WTC11 (cell line): Measurements from ENCODE around the gene ST6GAL1. TPM values are rescaled to one million over a fixed set of nuclear protein-coding genes. Genes with fewer than 3 reads are reported as not detected.
A peak's percentile ranks its signal among the peaks of the same experiment; 100 is the strongest.

ENCODE experiments used
- ATAC-seq: fragments of 200-7000 bp; cut with Tn5 transposase; 2 replicates; pipeline ENCODE4 v1.10.0; 2021; ENCODE audit warnings: mild to moderate bottlenecking, moderate library complexity
- CTCF ChIA-PET: fragments of 300-600 bp; sonication (Branson Sonifier 250); formaldehyde crosslinking; loops from one replicate; lab custom pipeline; 2021; ENCODE audit warnings: antibody characterized with exemption; lab: Charles Lee
- POLR2A ChIA-PET: fragments of 350-600 bp; sonication (Branson Sonifier 250); formaldehyde crosslinking; loops from one replicate; lab custom pipeline; 2021; ENCODE audit warnings: antibody characterized with exemption; lab: Charles Lee
- DNase-seq: peaks from one replicate; pipeline ENCODE4 v3.0.0; 2021; ENCODE audit warnings: low spot score
- H3K27ac Mint-ChIP-seq: 2 replicates; pipeline ENCODE4 v1.8.0; 2021; ENCODE audit warnings: mixed read lengths
- H3K27me3 Mint-ChIP-seq: 2 replicates; pipeline ENCODE4 v1.8.0; 2021; ENCODE audit warnings: low read depth, mild to moderate bottlenecking, moderate library complexity, mixed read lengths
- H3K36me3 Mint-ChIP-seq: 2 replicates; pipeline ENCODE4 v1.8.0; 2021; ENCODE audit warnings: mixed read lengths
- H3K4me1 Mint-ChIP-seq: 2 replicates; pipeline ENCODE4 v1.8.0; 2022; ENCODE audit warnings: mixed read lengths
- H3K4me3 Mint-ChIP-seq: 2 replicates; pipeline ENCODE4 v1.8.0; 2021; ENCODE audit warnings: mild to moderate bottlenecking, moderate library complexity, mixed read lengths
- H3K9me3 Mint-ChIP-seq: 2 replicates; pipeline ENCODE4 v1.8.0; 2021; ENCODE audit warnings: mixed read lengths
- AR ChIP-seq: fragments of 250-450 bp; sonication (Bioruptor Pico); IDR thresholded peaks from 2 replicates; pipeline ENCODE4 v1.9.0; 2021; ENCODE audit warnings: mild to moderate bottlenecking
- ATF1 ChIP-seq: sonication (generic); formaldehyde crosslinking; IDR thresholded peaks from 2 replicates; pipeline ENCODE4 v1.8.1; 2023; ENCODE audit warnings: mild to moderate bottlenecking, moderate library complexity, missing genetic modification reagents
- ELF4 ChIP-seq: sonication (generic); formaldehyde crosslinking; IDR thresholded peaks from 2 replicates; pipeline ENCODE4 v1.8.1; 2022; ENCODE audit warnings: low read depth, mild to moderate bottlenecking, moderate library complexity, missing genetic modification reagents
- FOXJ3 ChIP-seq: sonication (generic); formaldehyde crosslinking; IDR thresholded peaks from 2 replicates; pipeline ENCODE4 v1.9.0; 2021; ENCODE audit warnings: missing genetic modification reagents, mild to moderate bottlenecking, borderline replicate concordance
- GABPB1 ChIP-seq: sonication (generic); formaldehyde crosslinking; IDR thresholded peaks from 2 replicates; pipeline ENCODE4 v1.8.1; 2023; ENCODE audit warnings: mild to moderate bottlenecking, missing genetic modification reagents
- MAX ChIP-seq: sonication (generic); formaldehyde crosslinking; IDR thresholded peaks from 2 replicates; pipeline ENCODE4 v1.8.0; 2022; ENCODE audit warnings: mild to moderate bottlenecking, missing genetic modification reagents
- NR1H2 ChIP-seq: sonication (generic); formaldehyde crosslinking; IDR thresholded peaks from 2 replicates; pipeline ENCODE4 v1.9.0; 2021; ENCODE audit warnings: mild to moderate bottlenecking, moderate library complexity, missing genetic modification reagents
- NR2C2 ChIP-seq: sonication (generic); formaldehyde crosslinking; IDR thresholded peaks from 2 replicates; pipeline ENCODE4 v1.8.0; 2022; ENCODE audit warnings: mild to moderate bottlenecking, missing genetic modification reagents
- OVOL2 ChIP-seq: fragments of 250-450 bp; sonication (Bioruptor Pico); IDR thresholded peaks from 2 replicates; pipeline ENCODE4 v1.9.0; 2021; ENCODE audit warnings: mild to moderate bottlenecking, borderline replicate concordance
- RORB ChIP-seq: fragments of 250-450 bp; sonication (Bioruptor Pico); IDR thresholded peaks from 2 replicates; pipeline ENCODE4 v1.9.0; 2021; ENCODE audit warnings: mild to moderate bottlenecking
- SP1 ChIP-seq: sonication (generic); formaldehyde crosslinking; conservative IDR thresholded peaks from 2 replicates; pipeline ENCODE4 v1.8.1; 2022; ENCODE audit warnings: missing genetic modification reagents
- TEAD4 ChIP-seq: sonication (generic); formaldehyde crosslinking; IDR thresholded peaks from 2 replicates; pipeline ENCODE4 v1.8.0; 2022; ENCODE audit warnings: mild to moderate bottlenecking, missing genetic modification reagents
- ZNF138 ChIP-seq: sonication (generic); formaldehyde crosslinking; conservative IDR thresholded peaks from 2 replicates; pipeline ENCODE4 v1.8.1; 2022; ENCODE audit warnings: mild to moderate bottlenecking, moderate library complexity, missing genetic modification reagents
- ZNF281 ChIP-seq: sonication (generic); formaldehyde crosslinking; IDR thresholded peaks from 2 replicates; pipeline ENCODE4 v1.8.0; 2023; ENCODE audit warnings: mild to moderate bottlenecking, missing genetic modification reagents
- ZNF416 ChIP-seq: fragments of 250-450 bp; sonication (Bioruptor Pico); IDR thresholded peaks from 2 replicates; pipeline ENCODE4 v1.9.0; 2021; ENCODE audit warnings: mild to moderate bottlenecking, inconsistent platforms
- ZNF512 ChIP-seq: sonication (generic); formaldehyde crosslinking; IDR thresholded peaks from 2 replicates; pipeline ENCODE4 v1.8.1; 2022; ENCODE audit warnings: missing genetic modification reagents, borderline replicate concordance
- ZNF532 ChIP-seq: fragments of 250-450 bp; sonication (Bioruptor Pico); IDR thresholded peaks from 2 replicates; pipeline ENCODE4 v1.9.0; 2021; ENCODE audit warnings: mild to moderate bottlenecking, borderline replicate concordance
- total RNA-seq: library from RNA; stranded (reverse); gene quantifications from 3 replicates; pipeline ENCODE4 v1.2.3, GENCODE V29; 2021
- TF ChIP-seq, protein P1 (sequence below): sonication (generic); formaldehyde crosslinking; IDR thresholded peaks from 2 replicates; pipeline ENCODE4 v1.8.1; 2023; ENCODE audit warnings: mild to moderate bottlenecking, missing genetic modification reagents
- TF ChIP-seq, protein P2 (sequence below): sonication (generic); formaldehyde crosslinking; conservative IDR thresholded peaks from 2 replicates; pipeline ENCODE4 v1.8.1; 2022; ENCODE audit warnings: mild to moderate bottlenecking, missing genetic modification reagents
- TF ChIP-seq, protein P3 (sequence below): sonication (generic); formaldehyde crosslinking; IDR thresholded peaks from 2 replicates; pipeline ENCODE4 v1.8.1; 2022; ENCODE audit warnings: mild to moderate bottlenecking, missing genetic modification reagents, moderate library complexity, borderline replicate concordance

The ST6GAL1 gene
- total RNA-seq, 1 experiment from 2014 or later, result 87.5 TPM

GRCh38 chr3:187074846-187075245, 144.5 kb downstream of the ST6GAL1 start (continued):
- TF ChIP-seq AR (CRISPR knock-in tag), result no peak

- H3K27me3 Mint-ChIP-seq, result no peaks in the 10 kb centered on the region
- TF ChIP-seq TEAD4, result no peak
- TF ChIP-seq, protein P1, sequence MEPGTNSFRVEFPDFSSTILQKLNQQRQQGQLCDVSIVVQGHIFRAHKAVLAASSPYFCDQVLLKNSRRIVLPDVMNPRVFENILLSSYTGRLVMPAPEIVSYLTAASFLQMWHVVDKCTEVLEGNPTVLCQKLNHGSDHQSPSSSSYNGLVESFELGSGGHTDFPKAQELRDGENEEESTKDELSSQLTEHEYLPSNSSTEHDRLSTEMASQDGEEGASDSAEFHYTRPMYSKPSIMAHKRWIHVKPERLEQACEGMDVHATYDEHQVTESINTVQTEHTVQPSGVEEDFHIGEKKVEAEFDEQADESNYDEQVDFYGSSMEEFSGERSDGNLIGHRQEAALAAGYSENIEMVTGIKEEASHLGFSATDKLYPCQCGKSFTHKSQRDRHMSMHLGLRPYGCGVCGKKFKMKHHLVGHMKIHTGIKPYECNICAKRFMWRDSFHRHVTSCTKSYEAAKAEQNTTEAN (CRISPR knock-in tag), result no peak
- TF ChIP-seq SP1 (CRISPR knock-in tag), result no peak
- no peak for TF ChIP-seq MAX
- no peak for TF ChIP-seq GABPB1
- no peak for TF ChIP-seq FOXJ3 (CRISPR knock-in tag)
- TF ChIP-seq ZNF512 (CRISPR knock-in tag), result no peak
- TF ChIP-seq, protein P2, sequence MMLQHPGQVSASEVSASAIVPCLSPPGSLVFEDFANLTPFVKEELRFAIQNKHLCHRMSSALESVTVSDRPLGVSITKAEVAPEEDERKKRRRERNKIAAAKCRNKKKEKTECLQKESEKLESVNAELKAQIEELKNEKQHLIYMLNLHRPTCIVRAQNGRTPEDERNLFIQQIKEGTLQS, result no peak
- TF ChIP-seq ZNF416, result no peak
- TF ChIP-seq ELF4 (CRISPR knock-in tag), result no peak
- TF ChIP-seq NR1H2 (CRISPR knock-in tag), result no peak
- TF ChIP-seq NR2C2, result no peak
- TF ChIP-seq, all 79 proteins: peak for 0
- H3K9me3 Mint-ChIP-seq, result no peaks in the 10 kb centered on the region
- CTCF ChIA-PET, result no interaction called here
- H3K36me3 Mint-ChIP-seq, result peaks cover 53% of the 10 kb centered on the region
- DNase-seq (no peak), ATAC-seq (no peak)
- POLR2A ChIA-PET, result no interaction called here
- H3K4me1 Mint-ChIP-seq, result peaks cover 34% of the 10 kb centered on the region
- H3K4me3 Mint-ChIP-seq, result no peak overlapping the region
- H3K27ac Mint-ChIP-seq, result 0 out of 2 replicates have a peak overlapping the region, but pooled peaks have one; percentile 17
Measured at GRCh38 chr3:187076297-187076696, 146.0 kb downstream of the ST6GAL1 start.

GRCh38 chr3:187077085-187077484, 146.8 kb downstream of the ST6GAL1 start:
- H3K36me3 Mint-ChIP-seq, result peaks cover 53% of the 10 kb centered on the region
- peaks cover 30% of the 10 kb centered on the region for H3K4me1 Mint-ChIP-seq
- ChIA-PET CTCF (interaction anchor here (0.8 kb wide), 1 partner anchor 63 kb away, joined by 4 read pairs; no protein-coding TSS in a partner anchor), POLR2A (no interaction called here)
- H3K27me3 Mint-ChIP-seq, result no peaks in the 10 kb centered on the region
- H3K9me3 Mint-ChIP-seq, result no peaks in the 10 kb centered on the region
- no peak overlapping the region for H3K27ac Mint-ChIP-seq
- no peak for DNase-seq
- H3K4me3 Mint-ChIP-seq, result no peak overlapping the region
- ATAC-seq, result no peak
- TF ChIP-seq ZNF138 (no peak), OVOL2 (CRISPR knock-in tag) (no peak), ZNF281 (CRISPR knock-in tag) (no peak), ATF1 (CRISPR knock-in tag) (no peak), RORB (no peak), ZNF532 (no peak)
- TF ChIP-seq, protein P3, sequence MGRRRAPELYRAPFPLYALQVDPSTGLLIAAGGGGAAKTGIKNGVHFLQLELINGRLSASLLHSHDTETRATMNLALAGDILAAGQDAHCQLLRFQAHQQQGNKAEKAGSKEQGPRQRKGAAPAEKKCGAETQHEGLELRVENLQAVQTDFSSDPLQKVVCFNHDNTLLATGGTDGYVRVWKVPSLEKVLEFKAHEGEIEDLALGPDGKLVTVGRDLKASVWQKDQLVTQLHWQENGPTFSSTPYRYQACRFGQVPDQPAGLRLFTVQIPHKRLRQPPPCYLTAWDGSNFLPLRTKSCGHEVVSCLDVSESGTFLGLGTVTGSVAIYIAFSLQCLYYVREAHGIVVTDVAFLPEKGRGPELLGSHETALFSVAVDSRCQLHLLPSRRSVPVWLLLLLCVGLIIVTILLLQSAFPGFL (CRISPR knock-in tag), result no peak
